Liver (tissue), 9 donors: ENCODE data around the gene APOBEC3H. TPM values are rescaled to one million over a fixed set of nuclear protein-coding genes. Genes with fewer than 3 reads are reported as not detected.
A peak's percentile ranks its signal among the peaks of the same experiment; 100 is the strongest.

ENCODE experiments used
- DNase-seq: peaks from one replicate; pipeline ENCODE4 v3.0.0-alpha.2; 2017; ENCODE audit warnings: low spot score
- H3K27ac ChIP-seq, 2 donors: one replicate each; pipeline ENCODE4 v1.7.0; 2013; ENCODE audit warnings: inconsistent platforms in 2 of 2, low read length in 2 of 2, control low read depth in 1 of 2, low read depth in 1 of 2, mild to moderate bottlenecking in 1 of 2
- H3K27me3 ChIP-seq, 4 donors: one replicate each; pipeline versions ENCODE4 v1.6.1 to v1.7.0; 2013; ENCODE audit warnings: low read length in 3 of 4, inconsistent platforms in 1 of 4, mild to moderate bottlenecking in 1 of 4, moderate library complexity in 1 of 4; ENCODE audit not compliant: control insufficient read depth in 4 of 4, insufficient read depth in 4 of 4
- H3K36me3 ChIP-seq, 4 donors: one replicate each; pipeline versions ENCODE4 v1.6.1 to v1.7.0; 2013; ENCODE audit warnings: low read length in 3 of 4, mild to moderate bottlenecking in 3 of 4, low read depth in 1 of 4, moderate library complexity in 1 of 4; ENCODE audit not compliant: control insufficient read depth in 4 of 4, insufficient read depth in 3 of 4
- H3K4me1 ChIP-seq, 4 donors: one replicate each; pipeline versions ENCODE4 v1.6.1 to v1.7.0; 2013; ENCODE audit warnings: low read length in 3 of 4, mild to moderate bottlenecking in 3 of 4, moderate library complexity in 1 of 4; ENCODE audit not compliant: control insufficient read depth in 4 of 4, insufficient read depth in 4 of 4
- H3K4me3 ChIP-seq, 3 donors: one replicate each; pipeline versions ENCODE4 v1.6.1 to v1.7.0; 2013; ENCODE audit warnings: low read length in 3 of 3, control low read depth in 1 of 3, low read depth in 1 of 3, mild to moderate bottlenecking in 1 of 3
- H3K9ac ChIP-seq, 2 donors: one replicate each; pipeline ENCODE4 v1.7.0; 2013; ENCODE audit warnings: low read length in 2 of 2, mild to moderate bottlenecking in 2 of 2, moderate library complexity in 2 of 2, control low read depth in 1 of 2, low read depth in 1 of 2
- H3K9me3 ChIP-seq, 4 donors: one replicate each; pipeline versions ENCODE4 v1.6.1 to v1.7.0; 2013; ENCODE audit warnings: low read length in 3 of 4; ENCODE audit not compliant: control insufficient read depth in 4 of 4
- EGR1 ChIP-seq, 2 donors: IDR thresholded peaks; 2 replicates each; pipeline ENCODE4 v1.6.1; 2016 to 2018; ENCODE audit warnings: antibody characterized with exemption in 2 of 2, low read depth in 2 of 2
- FOXA1 ChIP-seq: IDR thresholded peaks from 2 replicates; pipeline ENCODE4 v1.6.1; 2016; ENCODE audit warnings: antibody characterized with exemption
- GABPA ChIP-seq, 2 donors: IDR thresholded peaks in 1 of 2; conservative IDR thresholded peaks in 1 of 2; 2 replicates each; pipeline ENCODE4 v1.6.1; 2016; ENCODE audit warnings: antibody characterized with exemption in 2 of 2, mild to moderate bottlenecking in 1 of 2, moderate library complexity in 1 of 2
- HNF4G ChIP-seq: IDR thresholded peaks from 2 replicates; pipeline ENCODE4 v1.6.1; 2016; ENCODE audit warnings: antibody characterized with exemption
- JUND ChIP-seq, 2 donors: IDR thresholded peaks; 2 replicates each; pipeline ENCODE4 v1.6.1; 2016; ENCODE audit warnings: antibody characterized with exemption in 2 of 2
- NR2F2 ChIP-seq: IDR thresholded peaks from 2 replicates; pipeline ENCODE4 v1.6.1; 2016; ENCODE audit warnings: antibody characterized with exemption
- RAD21 ChIP-seq, 2 donors: IDR thresholded peaks; 2 replicates each; pipeline ENCODE4 v1.6.1; 2016; ENCODE audit warnings: antibody characterized with exemption in 2 of 2, mild to moderate bottlenecking in 2 of 2
- REST ChIP-seq: IDR thresholded peaks from 2 replicates; pipeline ENCODE4 v1.6.1; 2016; ENCODE audit warnings: antibody characterized with exemption, mild to moderate bottlenecking
- RXRA ChIP-seq, 2 donors: IDR thresholded peaks; 2 replicates each; pipeline ENCODE4 v1.6.1; 2017 to 2018; ENCODE audit warnings: antibody characterized with exemption in 2 of 2, mild to moderate bottlenecking in 1 of 2
- SP1 ChIP-seq: IDR thresholded peaks from 2 replicates; pipeline ENCODE4 v1.6.1; 2018; ENCODE audit warnings: antibody characterized with exemption, mild to moderate bottlenecking
- YY1 ChIP-seq: IDR thresholded peaks from 2 replicates; pipeline ENCODE4 v1.6.1; 2016; ENCODE audit warnings: antibody characterized with exemption, mild to moderate bottlenecking
- ZBTB33 ChIP-seq: IDR thresholded peaks from 2 replicates; pipeline ENCODE4 v1.6.1; 2016; ENCODE audit warnings: antibody characterized with exemption
- WGBS: extraction: QIAGEN DNeasy Blood & Tissue Kit; methylation state at CpG from one replicate; pipeline ENCODE4 v1.1.7; 2013; 5-methylcytosine and 5-hydroxymethylcytosine counted together
- polyA plus RNA-seq, 2 donors: library from polyadenylated mRNA; stranded (reverse) in 1 of 2; unstranded in 1 of 2; fragments of 200-250 nt in 1 of 2; fragments of >200 nt in 1 of 2; fragmentation: Nextera tagmentation in 1 of 2; extraction: Ambion mirVana in 1 of 2; gene quantifications; one replicate each; pipeline versions ENCODE4 v1.2.1 to v1.2.3, GENCODE V29; 2013 to 2015
- total RNA-seq, 2 donors: library from RNA; depleted of rRNA; stranded (reverse); fragments of >200 nt; gene quantifications; one replicate each; pipeline ENCODE4 v1.2.3, GENCODE V29; 2014
- TF ChIP-seq, protein P1 (sequence below): fragments of 150-350 bp; IDR thresholded peaks from 2 replicates; pipeline ENCODE4 v1.5.1; 2017; ENCODE audit warnings: improper control_type of control experiment, low read depth, low read length; ENCODE audit not compliant: missing input control
- TF ChIP-seq, protein P2 (sequence below): IDR thresholded peaks from 2 replicates; pipeline ENCODE4 v1.6.1; 2016; ENCODE audit warnings: antibody characterized with exemption
- donor health status: healthy.
- donor health status: healthy.
- donor health status: healthy.
- donor health status: healthy.
- donor health status: healthy.

APOBEC3H gene
- total and polyA plus RNA-seq, 4 donors = 0.25 TPM; not detected in 3

GRCh38 chr22:39115977-39116621 lies 19.1 kb downstream of the APOBEC3H start:
- Histone ChIP-seq H3K36me3 (no peaks in the 10 kb centered on the region), H3K4me3 (no peak overlapping the region), H3K9ac (no peak overlapping the region), H3K4me1 (no peaks in the 10 kb centered on the region), H3K27ac (no peak overlapping the region), H3K9me3 (no peaks in the 10 kb centered on the region), H3K27me3 (no peaks in the 10 kb centered on the region)
- no peak for DNase-seq
- 81% methylated on average over 9 of the region's 9 CpGs for WGBS
- TF ChIP-seq SP1 (no peak), HNF4G (no peak), EGR1 (IDR thresholded peaks at IDR 0.05; ENCODE audit: low read depth in 2 of 2) (no peak), FOXA1 (no peak), REST (no peak), GABPA (IDR thresholded peaks at IDR 0.05 in 1 of 2, conservative IDR thresholded peaks at IDR 0.05 in 1 of 2) (no peak), RXRA (IDR thresholded peaks at IDR 0.05) (no peak), YY1 (no peak), NR2F2 (no peak), ZBTB33 (no peak)
- TF ChIP-seq, protein P1, sequence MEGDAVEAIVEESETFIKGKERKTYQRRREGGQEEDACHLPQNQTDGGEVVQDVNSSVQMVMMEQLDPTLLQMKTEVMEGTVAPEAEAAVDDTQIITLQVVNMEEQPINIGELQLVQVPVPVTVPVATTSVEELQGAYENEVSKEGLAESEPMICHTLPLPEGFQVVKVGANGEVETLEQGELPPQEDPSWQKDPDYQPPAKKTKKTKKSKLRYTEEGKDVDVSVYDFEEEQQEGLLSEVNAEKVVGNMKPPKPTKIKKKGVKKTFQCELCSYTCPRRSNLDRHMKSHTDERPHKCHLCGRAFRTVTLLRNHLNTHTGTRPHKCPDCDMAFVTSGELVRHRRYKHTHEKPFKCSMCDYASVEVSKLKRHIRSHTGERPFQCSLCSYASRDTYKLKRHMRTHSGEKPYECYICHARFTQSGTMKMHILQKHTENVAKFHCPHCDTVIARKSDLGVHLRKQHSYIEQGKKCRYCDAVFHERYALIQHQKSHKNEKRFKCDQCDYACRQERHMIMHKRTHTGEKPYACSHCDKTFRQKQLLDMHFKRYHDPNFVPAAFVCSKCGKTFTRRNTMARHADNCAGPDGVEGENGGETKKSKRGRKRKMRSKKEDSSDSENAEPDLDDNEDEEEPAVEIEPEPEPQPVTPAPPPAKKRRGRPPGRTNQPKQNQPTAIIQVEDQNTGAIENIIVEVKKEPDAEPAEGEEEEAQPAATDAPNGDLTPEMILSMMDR = no peak
- TF ChIP-seq, protein P2, sequence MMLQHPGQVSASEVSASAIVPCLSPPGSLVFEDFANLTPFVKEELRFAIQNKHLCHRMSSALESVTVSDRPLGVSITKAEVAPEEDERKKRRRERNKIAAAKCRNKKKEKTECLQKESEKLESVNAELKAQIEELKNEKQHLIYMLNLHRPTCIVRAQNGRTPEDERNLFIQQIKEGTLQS = no peak

GRCh38 chr22:39117585-39118191 lies 20.6 kb downstream of the APOBEC3H start:
- Histone ChIP-seq H3K36me3 (no peaks in the 10 kb centered on the region), H3K9me3 (no peaks in the 10 kb centered on the region), H3K4me1 (no peaks in the 10 kb centered on the region), H3K4me3 (no peak overlapping the region), H3K27ac (no peak overlapping the region), H3K9ac (no peak overlapping the region), H3K27me3 (no peaks in the 10 kb centered on the region)
- TF ChIP-seq FOXA1 = no peak
- peak; percentile 74 to 79 for TF ChIP-seq RAD21 (IDR thresholded peaks at IDR 0.05)
- TF ChIP-seq, protein P1 = peak; percentile 55
- no peak for TF ChIP-seq JUND (IDR thresholded peaks at IDR 0.05)
- TF ChIP-seq RXRA (IDR thresholded peaks at IDR 0.05) = no peak
- 52% methylated on average over 14 of the region's 14 CpGs for WGBS
- peak; percentile 70 for DNase-seq
